CD4-positive, alpha-beta T cell (primary cell): ENCODE data around the gene PIK3CG. TPM values are rescaled to one million over a fixed set of nuclear protein-coding genes. Genes with fewer than 3 reads are reported as not detected.

ENCODE experiments used
- ATAC-seq: fragments of 200-7000 bp; cut with Tn5 transposase; one replicate; pipeline ENCODE4 v1.10.0; 2022; ENCODE audit warnings: mild to moderate bottlenecking; ENCODE audit not compliant: poor library complexity
- CTCF ChIA-PET: fragments of 350-600 bp; sonication (Branson Sonifier 250); formaldehyde crosslinking; loops from one replicate; lab custom pipeline; 2021; ENCODE audit warnings: antibody characterized with exemption, inconsistent platforms; lab: Charles Lee
- POLR2A ChIA-PET: fragments of 350-600 bp; sonication (Branson Sonifier 250); formaldehyde crosslinking; loops from one replicate; lab custom pipeline; 2021; ENCODE audit warnings: antibody characterized with exemption, inconsistent platforms; lab: Charles Lee
- DNase-seq, 14 experiments: peaks; one replicate each; pipeline ENCODE4 v3.0.0-alpha.2; 2013 to 2020; ENCODE audit warnings: mixed read lengths in 2 of 14
- H3K27ac ChIP-seq, 2 donors: one replicate each; pipeline versions ENCODE4 v1.5.1 to v1.7.0; 2013; ENCODE audit warnings: low read length in 2 of 2, low read depth in 1 of 2, mild to moderate bottlenecking in 1 of 2
- H3K27me3 ChIP-seq, 2 experiments: 1 replicate in 1 of 2; 2 replicates in 1 of 2; pipeline versions ENCODE4 v1.6.1 to v1.7.0; 2013; ENCODE audit warnings: low read length in 2 of 2, control low read depth in 1 of 2, mild to moderate bottlenecking in 1 of 2, moderate library complexity in 1 of 2; ENCODE audit not compliant: insufficient read depth in 2 of 2, control insufficient read depth in 1 of 2
- H3K36me3 ChIP-seq: one replicate; pipeline ENCODE4 v1.6.1; 2013; ENCODE audit warnings: low read length, control low read depth; ENCODE audit not compliant: insufficient read depth
- H3K4me1 ChIP-seq: one replicate; pipeline ENCODE4 v1.6.1; 2013; ENCODE audit warnings: low read length, control low read depth; ENCODE audit not compliant: insufficient read depth
- H3K4me3 ChIP-seq: one replicate; pipeline ENCODE4 v1.5.1; 2013; ENCODE audit warnings: mild to moderate bottlenecking, low read length, moderate library complexity
- H3K9me3 ChIP-seq, 2 experiments: 1 replicate in 1 of 2; 2 replicates in 1 of 2; pipeline versions ENCODE4 v1.6.1 to v1.7.0; 2013; ENCODE audit warnings: low read length in 2 of 2, mild to moderate bottlenecking in 2 of 2, control low read depth in 1 of 2, moderate library complexity in 1 of 2; ENCODE audit not compliant: control insufficient read depth in 1 of 2, insufficient read depth in 1 of 2
- H3K27ac Mint-ChIP-seq: one replicate; pipeline ENCODE4 v1.8.0; 2020; ENCODE audit warnings: mixed read lengths
- H3K27me3 Mint-ChIP-seq: one replicate; pipeline ENCODE4 v1.8.0; 2021; ENCODE audit warnings: mixed read lengths
- H3K36me3 Mint-ChIP-seq: one replicate; pipeline ENCODE4 v1.8.0; 2021; ENCODE audit warnings: low read depth, mixed read lengths
- H3K4me1 Mint-ChIP-seq: one replicate; pipeline ENCODE4 v1.8.0; 2021; ENCODE audit warnings: low read depth, mixed read lengths
- H3K4me3 Mint-ChIP-seq: one replicate; pipeline ENCODE4 v1.8.0; 2020; ENCODE audit warnings: mild to moderate bottlenecking, mixed read lengths
- H3K9me3 Mint-ChIP-seq: one replicate; pipeline ENCODE4 v1.8.0; 2020; ENCODE audit warnings: mixed read lengths
- intact Hi-C, 2 experiments: fragments of 100-400 bp; cut with DNase I in 1 of 2; cut with micrococcal nuclease in 1 of 2; formaldehyde crosslinking; loops; one replicate each; pipeline versions ENCODE4 v1.15.1 to v1.9.0; 2023 to 2025; cut with DNase I, micrococcal nuclease
- total RNA-seq, 174 experiments: library from RNA in 2 of 174; stranded (reverse) in 2 of 174; gene quantifications; one replicate each; pipeline ENCODE4 v1.2.3 and lab custom pipeline; 2021 to 2026
- TF ChIP-seq, protein P1 (sequence below): fragments of 200-600 bp; IDR thresholded peaks from one replicate; pipeline ENCODE4 v1.8.0; 2022; ENCODE audit warnings: antibody characterized with exemption, mild to moderate bottlenecking

Gene PIK3CG
- total RNA-seq, 2 experiments from 2014 or later, result 20.8 to 21.2 TPM

DNA sequence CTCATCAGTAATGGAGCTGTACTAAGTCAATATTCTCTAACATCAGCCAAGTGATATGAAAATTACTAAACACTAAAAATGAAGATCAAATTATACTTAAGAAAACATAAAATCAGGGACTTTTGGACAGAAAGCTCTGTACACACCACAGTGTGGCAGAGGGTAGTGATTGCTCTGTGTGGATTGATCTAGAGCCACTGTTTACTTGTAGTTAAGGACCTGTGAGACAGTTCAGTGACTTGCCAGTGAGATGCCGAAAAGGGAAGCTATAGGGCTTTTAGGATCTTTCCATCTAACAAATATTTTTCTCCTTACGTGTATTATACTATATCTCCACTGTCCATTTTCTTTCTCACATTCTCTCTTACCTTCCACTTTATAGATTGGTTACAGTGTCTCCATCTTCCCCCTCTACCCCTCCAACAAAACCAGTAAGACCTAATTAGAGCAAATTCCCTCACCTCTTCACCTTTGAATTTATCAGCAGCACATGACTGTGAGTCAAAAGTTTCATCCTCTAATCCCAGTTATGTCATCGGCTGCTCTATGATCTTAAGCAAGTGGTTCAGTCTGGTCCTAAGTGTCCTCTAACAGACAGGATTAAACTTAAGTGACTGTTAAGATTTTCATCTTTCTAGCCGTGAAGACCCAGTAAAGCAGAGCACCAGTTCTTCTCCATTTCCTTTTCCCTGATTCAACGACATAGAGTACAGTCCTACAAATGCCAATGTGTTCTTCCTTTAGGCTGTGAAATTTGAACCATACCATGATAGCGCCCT lies 6.9 kb downstream of the PIK3CG start:
- Mint-ChIP-seq H3K9me3 (no peaks in the 10 kb centered on the region), H3K27me3 (no peaks in the 10 kb centered on the region), H3K4me1 (peaks cover 74% of the 10 kb centered on the region), H3K4me3 (peak overlapping the region; percentile 28), H3K27ac (peak overlapping the region; percentile 63), H3K36me3 (peaks cover 98% of the 10 kb centered on the region)
- intact Hi-C loops, result loop anchor here in 1 of 2 experiments (10.0 kb wide), 1 partner anchor 873 kb away; the partner anchor contains the start of gene CBLL1
- H3K4me3 ChIP-seq, result no peak overlapping the region
- CTCF ChIA-PET, result no interaction called here
- H3K36me3 ChIP-seq, result peaks cover 77% of the 10 kb centered on the region
- peaks cover 0 to 17% of the 10 kb centered on the region in 2 experiments for H3K9me3 ChIP-seq
- no peak overlapping the region for H3K27ac ChIP-seq
- POLR2A ChIA-PET, result no interaction called here
- H3K4me1 ChIP-seq, result peaks cover 40% of the 10 kb centered on the region
- TF ChIP-seq, protein P1, sequence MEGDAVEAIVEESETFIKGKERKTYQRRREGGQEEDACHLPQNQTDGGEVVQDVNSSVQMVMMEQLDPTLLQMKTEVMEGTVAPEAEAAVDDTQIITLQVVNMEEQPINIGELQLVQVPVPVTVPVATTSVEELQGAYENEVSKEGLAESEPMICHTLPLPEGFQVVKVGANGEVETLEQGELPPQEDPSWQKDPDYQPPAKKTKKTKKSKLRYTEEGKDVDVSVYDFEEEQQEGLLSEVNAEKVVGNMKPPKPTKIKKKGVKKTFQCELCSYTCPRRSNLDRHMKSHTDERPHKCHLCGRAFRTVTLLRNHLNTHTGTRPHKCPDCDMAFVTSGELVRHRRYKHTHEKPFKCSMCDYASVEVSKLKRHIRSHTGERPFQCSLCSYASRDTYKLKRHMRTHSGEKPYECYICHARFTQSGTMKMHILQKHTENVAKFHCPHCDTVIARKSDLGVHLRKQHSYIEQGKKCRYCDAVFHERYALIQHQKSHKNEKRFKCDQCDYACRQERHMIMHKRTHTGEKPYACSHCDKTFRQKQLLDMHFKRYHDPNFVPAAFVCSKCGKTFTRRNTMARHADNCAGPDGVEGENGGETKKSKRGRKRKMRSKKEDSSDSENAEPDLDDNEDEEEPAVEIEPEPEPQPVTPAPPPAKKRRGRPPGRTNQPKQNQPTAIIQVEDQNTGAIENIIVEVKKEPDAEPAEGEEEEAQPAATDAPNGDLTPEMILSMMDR, result no peak
- ATAC-seq (peak; percentile 44), DNase-seq (peak in 2 of 14 experiments; percentile 43 to 47)
- H3K27me3 ChIP-seq, result no peaks in the 10 kb centered on the region

DNA sequence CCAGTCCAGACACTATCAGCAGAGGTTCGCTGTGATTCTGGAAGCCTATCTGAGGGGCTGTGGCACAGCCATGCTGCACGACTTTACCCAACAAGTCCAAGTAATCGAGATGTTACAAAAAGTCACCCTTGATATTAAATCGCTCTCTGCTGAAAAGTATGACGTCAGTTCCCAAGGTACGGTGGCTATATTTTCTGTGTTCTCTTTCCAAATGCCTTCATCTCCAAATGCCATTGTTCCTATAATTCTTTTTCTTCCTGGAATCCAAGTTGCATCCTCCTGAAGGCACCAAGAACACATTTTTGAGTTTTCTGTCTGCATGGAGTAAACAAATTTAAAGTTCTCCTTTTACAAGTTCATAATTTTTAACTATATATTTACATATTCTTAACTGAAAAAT lies 7.7 kb downstream of the PIK3CG start:
- DNase-seq (no peak), ATAC-seq (no peak)
- Mint-ChIP-seq H3K9me3 (no peaks in the 10 kb centered on the region), H3K4me1 (peaks cover 77% of the 10 kb centered on the region), H3K36me3 (peaks cover 98% of the 10 kb centered on the region), H3K27ac (peak overlapping the region; percentile 63), H3K27me3 (no peaks in the 10 kb centered on the region), H3K4me3 (peak overlapping the region; percentile 28)
- Histone ChIP-seq H3K9me3 (peaks cover 0 to 10% of the 10 kb centered on the region in 2 experiments), H3K4me3 (no peak overlapping the region), H3K4me1 (peaks cover 32% of the 10 kb centered on the region), H3K27ac (no peak overlapping the region), H3K27me3 (no peaks in the 10 kb centered on the region), H3K36me3 (peaks cover 78% of the 10 kb centered on the region)
- intact Hi-C loops, result loop anchor here in 1 of 2 experiments (10.0 kb wide), 1 partner anchor 872 kb away; the partner anchor contains the start of gene CBLL1
- POLR2A ChIA-PET, result no interaction called here
- TF ChIP-seq, protein P1, result no peak
- CTCF ChIA-PET, result no interaction called here

DNA sequence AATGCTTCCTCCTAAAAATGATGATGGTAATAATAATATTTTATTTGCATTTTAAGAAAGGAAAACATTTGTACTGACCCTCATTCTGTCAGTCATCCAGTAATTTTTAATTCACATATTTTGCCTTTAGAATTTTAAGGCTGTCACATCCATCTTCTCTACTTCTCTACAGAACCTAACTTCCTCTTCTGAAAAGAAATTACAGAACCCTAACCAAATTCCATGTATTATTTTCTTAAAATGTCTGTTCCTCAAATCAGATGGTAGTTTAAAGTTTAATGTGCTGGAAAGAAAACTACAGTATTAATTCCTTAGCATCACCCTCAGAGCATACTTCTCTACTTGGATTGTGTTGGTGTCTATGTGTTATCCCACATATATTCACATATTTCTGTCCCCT lies 9.0 kb downstream of the PIK3CG start:
- POLR2A ChIA-PET, result interaction anchor here (0.9 kb wide), 1 partner anchor 8 kb away, joined by 4 read pairs; the partner anchor contains the start of gene PIK3CG
- no peaks in the 10 kb centered on the region for H3K9me3 Mint-ChIP-seq
- no peak for ATAC-seq
- intact Hi-C loops, result loop anchor here in 1 of 2 experiments (10.0 kb wide), 1 partner anchor 871 kb away; the partner anchor contains the start of gene CBLL1
- Histone ChIP-seq H3K9me3 (peaks cover 0 to 3% of the 10 kb centered on the region in 2 experiments), H3K4me1 (peaks cover 24% of the 10 kb centered on the region), H3K27ac (no peak overlapping the region), H3K27me3 (no peaks in the 10 kb centered on the region), H3K36me3 (peaks cover 78% of the 10 kb centered on the region), H3K4me3 (no peak overlapping the region)
- DNase-seq, result no peak
- no peak overlapping the region for H3K4me3 Mint-ChIP-seq
- peaks cover 98% of the 10 kb centered on the region for H3K36me3 Mint-ChIP-seq
- no peak overlapping the region for H3K27ac Mint-ChIP-seq
- TF ChIP-seq, protein P1, result no peak
- no peaks in the 10 kb centered on the region for H3K27me3 Mint-ChIP-seq
- H3K4me1 Mint-ChIP-seq, result peaks cover 81% of the 10 kb centered on the region
- CTCF ChIA-PET, result no interaction called here
